Epithelial cell of proximal tubule (primary cell): Measurements from ENCODE around the gene RTKN. TPM values are rescaled to one million over a fixed set of nuclear protein-coding genes. Genes with fewer than 3 reads are reported as not detected.

Source experiments
- DNase-seq: peaks from one replicate; pipeline ENCODE4 v3.0.0-alpha.2; 2011; ENCODE audit warnings: low read depth
- H3K4me3 ChIP-seq: 2 replicates; pipeline ENCODE4 v1.5.1; 2011; ENCODE audit warnings: low read depth, mild to moderate bottlenecking, low read length
- total RNA-seq: library from RNA; depleted of rRNA; stranded (reverse); fragments of >200 nt; gene quantifications from 2 replicates; pipeline ENCODE4 v1.2.3, GENCODE V29; 2015
- TF ChIP-seq, protein P1 (sequence below): conservative IDR thresholded peaks from 2 replicates; pipeline ENCODE4 v1.5.1; 2012; ENCODE audit warnings: low read depth, mild to moderate bottlenecking, low read length

RTKN gene
- total RNA-seq, 1 donor from 2014 or later = 85.3 TPM

DNA sequence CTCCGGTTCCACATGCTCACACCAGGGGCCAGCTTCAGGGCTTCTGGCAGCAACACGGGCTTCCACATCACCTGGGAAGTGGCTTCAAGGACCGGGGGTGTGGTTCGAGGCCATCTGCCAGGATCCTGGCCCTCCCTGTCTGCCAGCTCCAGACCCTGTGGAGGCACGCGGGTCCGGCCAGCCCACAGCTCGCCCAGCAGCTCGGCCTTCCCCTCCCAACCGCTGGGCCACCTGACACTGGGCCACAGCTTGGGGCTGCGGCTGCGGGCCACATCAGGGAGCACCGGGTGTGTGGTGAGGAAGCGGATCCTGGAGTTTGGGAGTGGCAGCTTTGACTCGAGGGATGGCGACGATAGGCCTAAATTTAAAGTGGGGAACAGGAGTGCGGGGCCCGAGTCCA is 27.3 kb downstream of the RTKN start:
- H3K4me3 ChIP-seq = peak overlapping the region; percentile 64
- TF ChIP-seq, protein P1, sequence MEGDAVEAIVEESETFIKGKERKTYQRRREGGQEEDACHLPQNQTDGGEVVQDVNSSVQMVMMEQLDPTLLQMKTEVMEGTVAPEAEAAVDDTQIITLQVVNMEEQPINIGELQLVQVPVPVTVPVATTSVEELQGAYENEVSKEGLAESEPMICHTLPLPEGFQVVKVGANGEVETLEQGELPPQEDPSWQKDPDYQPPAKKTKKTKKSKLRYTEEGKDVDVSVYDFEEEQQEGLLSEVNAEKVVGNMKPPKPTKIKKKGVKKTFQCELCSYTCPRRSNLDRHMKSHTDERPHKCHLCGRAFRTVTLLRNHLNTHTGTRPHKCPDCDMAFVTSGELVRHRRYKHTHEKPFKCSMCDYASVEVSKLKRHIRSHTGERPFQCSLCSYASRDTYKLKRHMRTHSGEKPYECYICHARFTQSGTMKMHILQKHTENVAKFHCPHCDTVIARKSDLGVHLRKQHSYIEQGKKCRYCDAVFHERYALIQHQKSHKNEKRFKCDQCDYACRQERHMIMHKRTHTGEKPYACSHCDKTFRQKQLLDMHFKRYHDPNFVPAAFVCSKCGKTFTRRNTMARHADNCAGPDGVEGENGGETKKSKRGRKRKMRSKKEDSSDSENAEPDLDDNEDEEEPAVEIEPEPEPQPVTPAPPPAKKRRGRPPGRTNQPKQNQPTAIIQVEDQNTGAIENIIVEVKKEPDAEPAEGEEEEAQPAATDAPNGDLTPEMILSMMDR = no peak
- no peak for DNase-seq

DNA sequence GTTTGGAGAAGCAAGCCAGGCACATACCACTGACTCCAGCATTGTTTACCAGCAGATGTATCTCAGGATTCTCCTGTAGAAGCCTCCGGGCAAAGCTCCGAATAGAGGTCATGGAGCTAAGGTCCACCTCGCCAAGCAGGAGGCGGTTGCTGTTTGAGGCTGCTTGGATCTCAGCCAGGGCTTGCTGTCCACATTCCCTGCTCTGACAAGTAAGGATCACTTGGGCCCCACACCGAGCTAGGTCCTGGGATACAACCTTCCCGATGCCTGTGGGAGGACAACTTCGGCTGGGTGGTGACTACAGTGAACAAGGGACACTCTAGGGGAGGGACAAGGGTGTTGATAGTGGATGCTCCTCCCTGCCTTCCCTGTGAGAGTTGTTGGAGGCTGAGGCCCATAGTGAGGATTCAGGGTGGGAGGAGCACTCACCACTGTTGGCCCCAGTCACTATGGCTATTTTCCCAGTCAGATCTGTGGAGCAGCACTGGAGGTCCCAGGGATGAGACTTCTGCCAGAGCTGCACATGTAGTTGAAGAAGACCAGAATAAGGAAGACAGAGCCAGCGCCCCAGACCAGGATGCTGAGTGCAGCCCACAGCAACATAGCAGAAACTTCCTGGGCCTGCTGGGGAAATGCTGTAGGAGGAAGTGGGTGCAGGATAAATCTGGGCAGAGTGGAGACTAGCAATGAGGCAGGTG is 28.6 kb downstream of the RTKN start:
- H3K4me3 ChIP-seq = no peak overlapping the region
- TF ChIP-seq, protein P1 = no peak

DNA sequence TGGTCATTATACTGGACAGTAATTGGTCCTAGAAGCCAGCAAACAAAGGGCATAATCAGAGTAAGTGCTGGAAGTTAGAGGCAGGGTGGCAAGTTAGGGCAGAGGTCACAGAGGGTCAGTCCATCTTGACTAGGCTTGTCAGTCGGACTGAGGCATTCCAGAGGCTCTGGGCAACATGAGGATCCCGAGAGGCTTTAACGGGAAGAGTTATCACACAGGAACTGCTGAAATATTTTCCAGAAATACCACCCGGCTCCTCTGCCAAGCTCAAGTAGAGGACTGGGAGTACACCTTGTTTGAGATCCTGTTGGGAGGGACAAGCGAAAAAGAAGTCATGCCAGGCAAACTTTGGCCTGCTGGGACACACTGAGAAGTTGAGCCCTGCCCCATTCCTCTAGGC is 34.1 kb downstream of the RTKN start:
- DNase-seq = no peak
- H3K4me3 ChIP-seq = no peak overlapping the region
- TF ChIP-seq, protein P1 = no peak

More for the DNA sequence above, 28.6 kb downstream of the RTKN start:
- no peak for DNase-seq

DNA sequence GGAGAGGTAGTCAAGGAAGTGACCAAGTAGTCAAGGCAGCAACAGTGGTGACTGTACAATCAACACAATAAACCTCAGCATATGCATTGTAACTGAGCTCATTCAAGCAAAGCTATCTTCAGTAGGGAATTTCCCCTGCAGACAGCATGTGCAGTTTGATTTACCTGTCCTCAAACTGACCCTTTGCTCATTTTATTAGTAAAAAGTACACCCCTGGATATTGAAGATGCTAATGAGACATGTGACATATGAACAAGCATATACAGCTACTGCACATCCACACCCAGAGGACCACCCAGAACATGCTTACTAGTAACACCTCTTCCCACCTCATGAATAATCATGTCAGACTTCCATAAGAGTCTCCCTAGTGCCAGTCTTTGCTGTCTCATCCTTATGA is 35.7 kb downstream of the RTKN start:
- TF ChIP-seq, protein P1 = no peak
- DNase-seq = peak; percentile 31
- no peak overlapping the region for H3K4me3 ChIP-seq

DNA sequence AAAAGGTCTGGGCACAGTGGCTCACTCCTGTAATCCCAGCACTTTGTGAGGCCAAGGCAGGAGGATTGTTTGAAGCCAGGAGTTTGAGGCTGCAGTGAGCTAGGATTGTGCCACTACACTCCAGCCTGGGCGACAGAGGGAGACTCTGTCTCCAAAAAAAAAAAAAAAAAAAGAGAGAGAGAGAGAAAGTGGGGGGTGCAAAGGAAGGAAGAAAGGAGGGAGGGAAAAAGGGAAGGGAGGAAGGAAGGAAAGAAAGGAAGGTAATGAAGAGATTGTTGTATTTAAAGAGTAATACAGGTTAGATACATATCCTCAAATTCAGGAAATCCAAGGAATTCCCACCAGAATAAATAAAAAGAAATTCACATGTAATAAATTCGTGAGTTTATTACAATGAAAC is 39.8 kb downstream of the RTKN start:
- TF ChIP-seq, protein P1 = no peak
- no peak for DNase-seq
- no peak overlapping the region for H3K4me3 ChIP-seq

DNA sequence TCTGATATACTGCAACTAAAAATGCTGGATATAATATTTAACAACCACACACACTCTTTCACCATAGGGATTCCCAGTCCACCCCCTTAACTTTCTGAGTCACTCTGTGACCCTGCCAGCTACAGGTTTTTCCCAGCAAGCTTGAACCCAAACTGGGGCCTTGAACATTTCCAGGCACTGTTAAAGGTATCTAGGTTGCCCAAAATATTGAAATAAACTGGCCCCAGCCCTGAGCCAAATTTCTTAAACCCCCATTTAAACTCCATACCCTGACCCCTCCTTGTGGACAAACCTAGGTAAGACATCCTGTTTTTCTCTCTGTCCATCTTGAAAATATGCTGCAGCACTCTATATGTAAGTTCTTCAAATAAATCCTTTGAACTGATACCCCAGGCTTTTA is 42.0 kb downstream of the RTKN start:
- TF ChIP-seq, protein P1 = peak; percentile 67
- DNase-seq = no peak
- H3K4me3 ChIP-seq = no peak overlapping the region

DNA sequence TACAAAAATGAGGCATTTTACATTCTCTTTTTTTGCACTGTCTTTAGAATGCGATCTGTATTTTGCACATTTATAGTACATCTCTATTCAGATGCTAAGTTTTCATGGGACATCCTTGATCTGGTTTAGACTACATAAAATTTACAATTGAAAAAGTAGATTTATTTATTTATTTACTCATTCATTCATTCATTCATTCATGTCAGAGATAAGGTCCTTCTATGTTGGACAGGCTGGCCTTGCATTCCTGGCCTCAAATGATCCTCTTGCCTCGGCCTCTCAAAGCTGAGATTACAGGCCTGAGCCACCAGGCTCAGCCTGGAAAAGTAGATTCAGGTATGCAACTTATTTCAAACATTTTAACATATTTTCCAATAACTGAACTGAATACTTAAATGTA is 45.6 kb downstream of the RTKN start:
- no peak for DNase-seq
- TF ChIP-seq, protein P1 = no peak

More for the DNA sequence above, 45.6 kb downstream of the RTKN start:
- H3K4me3 ChIP-seq = no peak overlapping the region
